PC-9 (cell line): Measurements from ENCODE around the gene ZNF618. TPM values are rescaled to one million over a fixed set of nuclear protein-coding genes. Genes with fewer than 3 reads are reported as not detected.

Source experiments
- BruUV-seq: library from RNA; stranded (reverse); fragments of 400-500 nt; replicated peaks from 2 replicates; lab custom pipeline; 2021; lab: Mats Ljungman, UMichigan
- CTCF ChIA-PET: fragments of 300-600 bp; sonication (Branson Sonifier 250); formaldehyde crosslinking; loops from one replicate; lab custom pipeline; 2022; ENCODE audit warnings: antibody characterized with exemption; lab: Charles Lee
- POLR2A ChIA-PET: fragments of 300-600 bp; sonication (Branson Sonifier 250); formaldehyde crosslinking; loops from one replicate; lab custom pipeline; 2022; ENCODE audit warnings: antibody characterized with exemption; ENCODE audit not compliant: unreplicated experiment; lab: Charles Lee
- DNase-seq, 2 experiments: peaks; one replicate each; pipeline versions ENCODE4 v3.0.0 to v3.0.0-alpha.2; 2015 to 2022; ENCODE audit warnings: mixed read lengths in 1 of 2
- H2AFZ ChIP-seq: fragments of 200-600 bp; sonication (generic); 2 replicates; pipeline ENCODE4 v1.8.1; 2017; ENCODE audit warnings: antibody characterized with exemption
- H3F3A ChIP-seq: fragments of 200-600 bp; sonication (generic); 2 replicates; pipeline ENCODE4 v1.8.1; 2017; ENCODE audit warnings: antibody characterized with exemption, mild to moderate bottlenecking, low read depth; ENCODE audit not compliant: insufficient read depth
- H3K27ac ChIP-seq: fragments of 200-600 bp; sonication (generic); 2 replicates; pipeline ENCODE4 v1.6.1; 2016; ENCODE audit warnings: mixed run types
- H3K27me3 ChIP-seq: fragments of 200-600 bp; sonication (generic); 2 replicates; pipeline ENCODE4 v1.6.1; 2016; ENCODE audit warnings: low read depth, mixed run types; ENCODE audit not compliant: insufficient read depth
- H3K36me3 ChIP-seq: fragments of 200-600 bp; sonication (generic); 2 replicates; pipeline ENCODE4 v1.6.1; 2016; ENCODE audit warnings: low read depth, mixed run types
- H3K4me1 ChIP-seq: fragments of 200-600 bp; sonication (generic); replicated peaks from 2 replicates; pipeline ENCODE4 v1.6.1; 2016; ENCODE audit warnings: mixed run types; ENCODE audit not compliant: insufficient read depth
- H3K4me2 ChIP-seq: fragments of 200-600 bp; sonication (generic); 2 replicates; pipeline ENCODE4 v1.6.1; 2017; ENCODE audit warnings: mixed run types
- H3K4me3 ChIP-seq: fragments of 200-600 bp; sonication (generic); 2 replicates; pipeline ENCODE4 v1.6.1; 2016; ENCODE audit warnings: mixed run types
- H3K79me2 ChIP-seq: fragments of 200-600 bp; sonication (generic); 2 replicates; pipeline ENCODE4 v1.6.1; 2017; ENCODE audit warnings: low read depth, mixed run types
- H3K9me2 ChIP-seq: fragments of 200-600 bp; sonication (generic); 2 replicates; pipeline ENCODE4 v1.8.1; 2017; ENCODE audit warnings: mild to moderate bottlenecking; ENCODE audit not compliant: insufficient read depth
- H3K9me3 ChIP-seq: fragments of 200-600 bp; sonication (generic); 2 replicates; pipeline ENCODE4 v1.8.1; 2016; ENCODE audit warnings: low read depth; ENCODE audit not compliant: insufficient read depth
- H4K20me1 ChIP-seq: fragments of 200-600 bp; sonication (generic); 2 replicates; pipeline ENCODE4 v1.8.1; 2017; ENCODE audit not compliant: insufficient read depth
- EZH2 ChIP-seq: fragments of 200-600 bp; sonication (generic); IDR thresholded peaks from 2 replicates; pipeline ENCODE4 v1.8.0; 2017; ENCODE audit warnings: antibody characterized with exemption, low read depth
- intact Hi-C: fragments of 100-400 bp; cut with micrococcal nuclease; formaldehyde crosslinking; loops from one replicate; pipeline ENCODE4 v1.10.0; 2022; ENCODE audit not compliant: unreplicated experiment
- total RNA-seq: library from RNA; stranded (reverse); gene quantifications from 2 replicates; pipeline ENCODE4 v1.2.3, GENCODE V29; 2021
- TF ChIP-seq, protein P1 (sequence below): fragments of 200-600 bp; sonication (generic); conservative IDR thresholded peaks from 2 replicates; pipeline ENCODE4 v1.6.1; 2017; ENCODE audit warnings: mixed run types, antibody characterized with exemption, mild to moderate bottlenecking, moderate library complexity

Gene ZNF618
- total RNA-seq, 1 experiment from 2014 or later: 0.20 TPM

DNA sequence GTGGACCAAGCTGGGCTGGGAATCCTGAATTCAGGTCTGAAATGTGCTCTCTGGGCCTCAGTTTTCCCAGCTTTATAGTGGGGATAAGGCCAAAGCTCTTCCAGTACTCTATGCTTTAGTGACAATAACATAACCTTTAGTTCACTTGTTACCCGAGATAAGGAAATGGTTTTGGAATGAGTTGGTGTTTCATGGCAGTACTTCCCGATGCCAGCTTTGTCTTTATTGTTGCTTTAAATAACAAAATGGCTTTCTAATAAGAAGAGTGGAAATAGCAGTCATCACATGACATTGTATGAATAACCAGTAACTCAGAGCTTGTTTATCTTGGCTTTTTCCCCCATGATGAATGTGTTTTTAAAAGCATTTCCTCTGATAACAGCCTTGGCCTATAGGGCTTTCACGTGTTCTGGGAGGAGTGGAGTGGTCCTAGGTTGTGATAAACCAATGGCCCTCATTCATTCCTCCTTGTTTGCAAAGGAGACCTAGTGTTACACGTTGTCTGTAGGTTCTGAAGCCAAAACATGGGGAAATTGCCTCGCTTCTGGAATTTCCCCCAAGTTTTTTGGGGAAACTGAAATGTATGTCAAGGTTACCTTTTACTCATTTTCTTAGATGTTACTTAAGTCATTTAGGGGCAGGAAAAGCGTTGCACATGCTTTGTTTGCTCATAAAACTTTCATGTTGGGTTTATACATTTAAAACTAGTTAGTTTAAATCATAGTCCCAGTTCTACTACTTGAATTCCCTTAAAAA is 53.7 kb downstream of the ZNF618 start:
- Histone ChIP-seq H3K4me1 (no peaks in the 10 kb centered on the region), H3K36me3 (no peaks in the 10 kb centered on the region), H3K27ac (no peak overlapping the region), H3K4me2 (no peak overlapping the region), H4K20me1 (no peaks in the 10 kb centered on the region), H3K79me2 (no peaks in the 10 kb centered on the region), H3F3A (no peaks in the 10 kb centered on the region), H3K9me2 (no peaks in the 10 kb centered on the region), H3K4me3 (no peak overlapping the region), H2AFZ (no peak overlapping the region), H3K9me3 (no peaks in the 10 kb centered on the region), H3K27me3 (peaks cover 43% of the 10 kb centered on the region)
- intact Hi-C loops: no loop called here
- no peak for DNase-seq
- no TSS peak for BruUV-seq
- ChIA-PET CTCF (no interaction called here), POLR2A (no interaction called here)
- TF ChIP-seq, protein P1, sequence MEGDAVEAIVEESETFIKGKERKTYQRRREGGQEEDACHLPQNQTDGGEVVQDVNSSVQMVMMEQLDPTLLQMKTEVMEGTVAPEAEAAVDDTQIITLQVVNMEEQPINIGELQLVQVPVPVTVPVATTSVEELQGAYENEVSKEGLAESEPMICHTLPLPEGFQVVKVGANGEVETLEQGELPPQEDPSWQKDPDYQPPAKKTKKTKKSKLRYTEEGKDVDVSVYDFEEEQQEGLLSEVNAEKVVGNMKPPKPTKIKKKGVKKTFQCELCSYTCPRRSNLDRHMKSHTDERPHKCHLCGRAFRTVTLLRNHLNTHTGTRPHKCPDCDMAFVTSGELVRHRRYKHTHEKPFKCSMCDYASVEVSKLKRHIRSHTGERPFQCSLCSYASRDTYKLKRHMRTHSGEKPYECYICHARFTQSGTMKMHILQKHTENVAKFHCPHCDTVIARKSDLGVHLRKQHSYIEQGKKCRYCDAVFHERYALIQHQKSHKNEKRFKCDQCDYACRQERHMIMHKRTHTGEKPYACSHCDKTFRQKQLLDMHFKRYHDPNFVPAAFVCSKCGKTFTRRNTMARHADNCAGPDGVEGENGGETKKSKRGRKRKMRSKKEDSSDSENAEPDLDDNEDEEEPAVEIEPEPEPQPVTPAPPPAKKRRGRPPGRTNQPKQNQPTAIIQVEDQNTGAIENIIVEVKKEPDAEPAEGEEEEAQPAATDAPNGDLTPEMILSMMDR: no peak

DNA sequence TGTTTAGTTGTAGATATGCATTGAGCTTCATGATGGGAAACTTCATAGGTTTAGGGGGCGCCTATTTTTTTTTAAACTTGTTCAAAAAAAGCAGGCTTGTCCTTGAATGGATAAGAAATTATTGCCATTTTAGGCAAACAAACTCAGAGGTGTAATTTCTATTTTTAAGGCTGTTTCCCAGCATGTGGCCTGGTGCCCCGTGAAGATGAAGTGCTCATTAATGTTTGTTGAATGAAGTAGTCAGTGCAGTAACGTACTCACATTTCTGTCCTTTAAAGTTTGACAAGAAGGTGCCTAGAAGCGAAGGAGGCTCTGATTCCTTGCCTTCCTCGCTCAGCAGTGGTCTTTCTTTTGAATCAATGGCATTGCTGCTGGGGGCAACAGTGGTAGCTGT is 54.3 kb downstream of the ZNF618 start:
- H3K9me3 ChIP-seq: no peaks in the 10 kb centered on the region
- H3K4me2 ChIP-seq: no peak overlapping the region
- intact Hi-C loops: no loop called here
- H3K4me3 ChIP-seq: no peak overlapping the region
- H4K20me1 ChIP-seq: no peaks in the 10 kb centered on the region
- H2AFZ ChIP-seq: no peak overlapping the region
- ChIA-PET CTCF (no interaction called here), POLR2A (no interaction called here)
- no peaks in the 10 kb centered on the region for H3K36me3 ChIP-seq
- no peaks in the 10 kb centered on the region for H3F3A ChIP-seq
- TF ChIP-seq, protein P1: no peak
- TF ChIP-seq EZH2: no peak
- no peak overlapping the region for H3K27ac ChIP-seq
- DNase-seq: no peak
- H3K4me1 ChIP-seq: no peaks in the 10 kb centered on the region
- no peaks in the 10 kb centered on the region for H3K79me2 ChIP-seq
- no TSS peak for BruUV-seq
- peaks cover 47% of the 10 kb centered on the region for H3K27me3 ChIP-seq
- no peaks in the 10 kb centered on the region for H3K9me2 ChIP-seq

DNA sequence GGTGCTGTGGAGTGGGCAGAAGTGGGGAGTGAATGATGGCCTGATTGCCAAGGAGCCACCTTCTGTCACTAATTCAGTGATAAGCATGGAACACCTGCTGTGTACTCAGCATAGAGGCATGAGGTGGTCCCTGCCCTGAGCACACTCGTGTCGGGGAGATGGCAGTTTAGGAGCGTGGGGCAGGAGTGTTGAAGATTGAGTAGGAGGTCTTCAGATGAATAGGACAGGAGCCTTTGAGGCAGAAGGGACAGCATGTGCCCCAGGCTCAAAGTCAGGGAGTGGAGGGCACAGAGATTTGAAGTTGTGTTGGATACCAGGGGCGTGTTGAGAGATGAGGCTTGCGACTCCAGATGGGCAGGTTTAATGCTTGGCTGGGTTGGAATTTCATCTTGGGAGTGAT is 55.0 kb downstream of the ZNF618 start:
- intact Hi-C loops: no loop called here
- H3K27ac ChIP-seq: no peak overlapping the region
- H3K4me3 ChIP-seq: no peak overlapping the region
- BruUV-seq: no TSS peak
- H3K4me1 ChIP-seq: no peaks in the 10 kb centered on the region
- no peaks in the 10 kb centered on the region for H3K79me2 ChIP-seq
- H3F3A ChIP-seq: no peaks in the 10 kb centered on the region
- no peak for DNase-seq
- no peaks in the 10 kb centered on the region for H3K9me2 ChIP-seq
- H3K27me3 ChIP-seq: peaks cover 55% of the 10 kb centered on the region
- CTCF ChIA-PET: no interaction called here
- TF ChIP-seq, protein P1: no peak
- no peak for TF ChIP-seq EZH2
- H3K9me3 ChIP-seq: no peaks in the 10 kb centered on the region
- POLR2A ChIA-PET: no interaction called here
- H3K36me3 ChIP-seq: no peaks in the 10 kb centered on the region
- H2AFZ ChIP-seq: no peak overlapping the region
- H4K20me1 ChIP-seq: no peaks in the 10 kb centered on the region
- H3K4me2 ChIP-seq: no peak overlapping the region
